ENCODE data around the gene FBXL22.

FBXL22 gene

GRCh38 chr15:63610209-63610841 lies 13.1 kb downstream of the FBXL22 start:
- no peaks in the 10 kb centered on the region; the same call in 1 of the 2 replicates for H3F3A ChIP-seq (ENCODE audit: low read depth)
- H4K20me1 ChIP-seq (ENCODE audit: insufficient read depth, low read length, poor library complexity, severe bottlenecking): no peaks in the 10 kb centered on the region
- H3K4me3 ChIP-seq (ENCODE audit: low read length, poor library complexity, severe bottlenecking): peak overlapping the region; percentile 54
- H3K9ac ChIP-seq (ENCODE audit: low read depth, low read length, poor library complexity, severe bottlenecking): peak overlapping the region; percentile 58
- H3K9me3 ChIP-seq (ENCODE audit: insufficient read depth, low read depth, low read length): no peaks in the 10 kb centered on the region
- no peaks in the 10 kb centered on the region for H3K79me2 ChIP-seq (ENCODE audit: insufficient read depth, low read length)
- TF ChIP-seq EZH2phosphoT487 (IDR thresholded peaks at IDR 0.05; ENCODE audit: borderline replicate concordance): no peak
- TF ChIP-seq, protein P1, sequence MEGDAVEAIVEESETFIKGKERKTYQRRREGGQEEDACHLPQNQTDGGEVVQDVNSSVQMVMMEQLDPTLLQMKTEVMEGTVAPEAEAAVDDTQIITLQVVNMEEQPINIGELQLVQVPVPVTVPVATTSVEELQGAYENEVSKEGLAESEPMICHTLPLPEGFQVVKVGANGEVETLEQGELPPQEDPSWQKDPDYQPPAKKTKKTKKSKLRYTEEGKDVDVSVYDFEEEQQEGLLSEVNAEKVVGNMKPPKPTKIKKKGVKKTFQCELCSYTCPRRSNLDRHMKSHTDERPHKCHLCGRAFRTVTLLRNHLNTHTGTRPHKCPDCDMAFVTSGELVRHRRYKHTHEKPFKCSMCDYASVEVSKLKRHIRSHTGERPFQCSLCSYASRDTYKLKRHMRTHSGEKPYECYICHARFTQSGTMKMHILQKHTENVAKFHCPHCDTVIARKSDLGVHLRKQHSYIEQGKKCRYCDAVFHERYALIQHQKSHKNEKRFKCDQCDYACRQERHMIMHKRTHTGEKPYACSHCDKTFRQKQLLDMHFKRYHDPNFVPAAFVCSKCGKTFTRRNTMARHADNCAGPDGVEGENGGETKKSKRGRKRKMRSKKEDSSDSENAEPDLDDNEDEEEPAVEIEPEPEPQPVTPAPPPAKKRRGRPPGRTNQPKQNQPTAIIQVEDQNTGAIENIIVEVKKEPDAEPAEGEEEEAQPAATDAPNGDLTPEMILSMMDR (conservative IDR thresholded peaks at IDR 0.05; ENCODE audit: low read length): peak; percentile 88
- H2AFZ ChIP-seq (ENCODE audit: low read length): peak overlapping the region; percentile 31; the same call in 1 of the 2 replicates
- H3K4me2 ChIP-seq (ENCODE audit: low read depth, low read length, poor library complexity, severe bottlenecking): peak overlapping the region; percentile 68
- H3K27me3 ChIP-seq (ENCODE audit: insufficient read depth, low read length, poor library complexity, severe bottlenecking): no peaks in the 10 kb centered on the region
- peaks cover 21% of the 10 kb centered on the region for H3K4me1 ChIP-seq (ENCODE audit: insufficient read depth, low read length, poor library complexity, severe bottlenecking)
- H3K36me3 ChIP-seq (ENCODE audit: insufficient read depth, low read length): no peaks in the 10 kb centered on the region; the same call in 1 of the 2 replicates
- H3K9me2 ChIP-seq (replicated peaks; ENCODE audit: low read depth, low read length): no peaks in the 10 kb centered on the region

GRCh38 chr15:63611177-63611576 lies 14.0 kb downstream of the FBXL22 start:
- H3K4me2 ChIP-seq (ENCODE audit: low read depth, low read length, poor library complexity, severe bottlenecking): peak overlapping the region; percentile 68
- peaks cover 12% of the 10 kb centered on the region for H3K4me1 ChIP-seq (ENCODE audit: insufficient read depth, low read length, poor library complexity, severe bottlenecking)
- H3K4me3 ChIP-seq (ENCODE audit: low read length, poor library complexity, severe bottlenecking): no peak overlapping the region
- peaks cover 6% of the 10 kb centered on the region; the same call in 1 of the 2 replicates for H3K36me3 ChIP-seq (ENCODE audit: insufficient read depth, low read length)
- no peaks in the 10 kb centered on the region for H3K79me2 ChIP-seq (ENCODE audit: insufficient read depth, low read length)
- no peaks in the 10 kb centered on the region for H3K27me3 ChIP-seq (ENCODE audit: insufficient read depth, low read length, poor library complexity, severe bottlenecking)
- no peaks in the 10 kb centered on the region for H3K9me2 ChIP-seq (replicated peaks; ENCODE audit: low read depth, low read length)
- no peak overlapping the region for H2AFZ ChIP-seq (ENCODE audit: low read length)
- no peaks in the 10 kb centered on the region for H4K20me1 ChIP-seq (ENCODE audit: insufficient read depth, low read length, poor library complexity, severe bottlenecking)
- H3K9ac ChIP-seq (ENCODE audit: low read depth, low read length, poor library complexity, severe bottlenecking): peak overlapping the region; percentile 58
- no peak for TF ChIP-seq EZH2phosphoT487 (IDR thresholded peaks at IDR 0.05; ENCODE audit: borderline replicate concordance)
- TF ChIP-seq, protein P1 (conservative IDR thresholded peaks at IDR 0.05; ENCODE audit: low read length): no peak
- H3F3A ChIP-seq (ENCODE audit: low read depth): no peaks in the 10 kb centered on the region; the same call in 1 of the 2 replicates
- H3K9me3 ChIP-seq (ENCODE audit: insufficient read depth, low read depth, low read length): no peaks in the 10 kb centered on the region

GRCh38 chr15:63612300-63612699 lies 15.1 kb downstream of the FBXL22 start:
- no peaks in the 10 kb centered on the region for H3K9me3 ChIP-seq (ENCODE audit: insufficient read depth, low read depth, low read length)
- no peaks in the 10 kb centered on the region for H4K20me1 ChIP-seq (ENCODE audit: insufficient read depth, low read length, poor library complexity, severe bottlenecking)
- H3K36me3 ChIP-seq (ENCODE audit: insufficient read depth, low read length): peaks cover 7% of the 10 kb centered on the region; the same call in 1 of the 2 replicates
- no peaks in the 10 kb centered on the region for H3K79me2 ChIP-seq (ENCODE audit: insufficient read depth, low read length)
- peaks cover 9% of the 10 kb centered on the region for H3K4me1 ChIP-seq (ENCODE audit: insufficient read depth, low read length, poor library complexity, severe bottlenecking)
- H3K9me2 ChIP-seq (replicated peaks; ENCODE audit: low read depth, low read length): no peaks in the 10 kb centered on the region
- no peaks in the 10 kb centered on the region; the same call in 1 of the 2 replicates for H3F3A ChIP-seq (ENCODE audit: low read depth)
- H2AFZ ChIP-seq (ENCODE audit: low read length): no peak overlapping the region
- no peak overlapping the region for H3K9ac ChIP-seq (ENCODE audit: low read depth, low read length, poor library complexity, severe bottlenecking)
- no peak overlapping the region for H3K4me2 ChIP-seq (ENCODE audit: low read depth, low read length, poor library complexity, severe bottlenecking)
- TF ChIP-seq, protein P1 (conservative IDR thresholded peaks at IDR 0.05; ENCODE audit: low read length): no peak
- TF ChIP-seq EZH2phosphoT487 (IDR thresholded peaks at IDR 0.05; ENCODE audit: borderline replicate concordance): no peak
- H3K27me3 ChIP-seq (ENCODE audit: insufficient read depth, low read length, poor library complexity, severe bottlenecking): no peaks in the 10 kb centered on the region
- no peak overlapping the region for H3K4me3 ChIP-seq (ENCODE audit: low read length, poor library complexity, severe bottlenecking)
